Calu3 (cell line): ENCODE data around the gene NAALADL2. TPM values are rescaled to one million over a fixed set of nuclear protein-coding genes. Genes with fewer than 3 reads are reported as not detected.

Experiments
- BruUV-seq: library from RNA; stranded (reverse); fragments of 400-500 nt; replicated peaks from 2 replicates; lab custom pipeline; 2021; lab: Mats Ljungman, UMichigan
- CTCF ChIA-PET: fragments of 300-600 bp; sonication (Branson Sonifier 250); formaldehyde crosslinking; loops from one replicate; lab custom pipeline; 2022; ENCODE audit warnings: antibody characterized with exemption; lab: Charles Lee
- DNase-seq: peaks from one replicate; pipeline ENCODE4 v3.0.0; 2022
- H3K27ac Mint-ChIP-seq: one replicate; pipeline ENCODE4 v1.8.0; 2022; ENCODE audit warnings: mixed read lengths; ENCODE audit not compliant: unreplicated experiment
- H3K27me3 Mint-ChIP-seq: one replicate; pipeline ENCODE4 v1.8.0; 2022; ENCODE audit warnings: mixed read lengths; ENCODE audit not compliant: unreplicated experiment
- H3K36me3 Mint-ChIP-seq: one replicate; pipeline ENCODE4 v1.8.0; 2022; ENCODE audit warnings: mild to moderate bottlenecking, moderate library complexity, mixed read lengths; ENCODE audit not compliant: insufficient read depth, unreplicated experiment
- H3K4me1 Mint-ChIP-seq: one replicate; pipeline ENCODE4 v1.8.0; 2022; ENCODE audit warnings: mild to moderate bottlenecking, low read depth, mixed read lengths; ENCODE audit not compliant: unreplicated experiment
- H3K4me3 Mint-ChIP-seq: one replicate; pipeline ENCODE4 v1.8.0; 2022; ENCODE audit warnings: mild to moderate bottlenecking, low read depth, moderate library complexity, mixed read lengths; ENCODE audit not compliant: unreplicated experiment
- H3K9me3 Mint-ChIP-seq: one replicate; pipeline ENCODE4 v1.8.0; 2022; ENCODE audit warnings: low read depth, mixed read lengths; ENCODE audit not compliant: unreplicated experiment
- intact Hi-C: fragments of 100-400 bp; cut with micrococcal nuclease; formaldehyde crosslinking; loops from one replicate; pipeline ENCODE4 v1.10.0; 2022; ENCODE audit not compliant: unreplicated experiment
- total RNA-seq: library from RNA; stranded (reverse); gene quantifications from 2 replicates; pipeline ENCODE4 v1.2.3, GENCODE V29; 2022
- TF ChIP-seq, protein P1 (sequence below): fragments of 200-600 bp; IDR thresholded peaks from one replicate; pipeline ENCODE4 v1.8.0; 2022; ENCODE audit warnings: antibody characterized with exemption; ENCODE audit not compliant: unreplicated experiment

Gene NAALADL2
- total RNA-seq, 1 experiment from 2014 or later = 36.9 TPM

DNA sequence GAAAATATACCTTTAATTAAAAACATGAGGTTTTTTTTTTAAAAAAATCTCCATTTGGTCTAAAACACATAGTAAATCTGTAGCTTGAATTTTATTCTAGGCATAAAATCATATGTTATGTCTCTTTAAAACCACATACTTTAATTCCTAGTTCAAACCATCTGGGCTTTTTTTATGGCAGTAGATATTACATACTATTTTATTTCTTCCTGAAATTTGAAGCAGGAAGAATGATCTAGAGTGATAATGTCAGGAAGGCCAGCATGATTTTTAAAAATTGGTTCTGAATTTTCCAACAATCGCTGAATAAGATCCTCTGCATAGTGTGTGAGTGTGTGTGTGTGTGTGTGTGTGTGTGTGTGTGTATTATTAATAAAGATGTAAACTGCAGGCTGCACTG, 420.3 kb downstream of the NAALADL2 start:
- TF ChIP-seq, protein P1, sequence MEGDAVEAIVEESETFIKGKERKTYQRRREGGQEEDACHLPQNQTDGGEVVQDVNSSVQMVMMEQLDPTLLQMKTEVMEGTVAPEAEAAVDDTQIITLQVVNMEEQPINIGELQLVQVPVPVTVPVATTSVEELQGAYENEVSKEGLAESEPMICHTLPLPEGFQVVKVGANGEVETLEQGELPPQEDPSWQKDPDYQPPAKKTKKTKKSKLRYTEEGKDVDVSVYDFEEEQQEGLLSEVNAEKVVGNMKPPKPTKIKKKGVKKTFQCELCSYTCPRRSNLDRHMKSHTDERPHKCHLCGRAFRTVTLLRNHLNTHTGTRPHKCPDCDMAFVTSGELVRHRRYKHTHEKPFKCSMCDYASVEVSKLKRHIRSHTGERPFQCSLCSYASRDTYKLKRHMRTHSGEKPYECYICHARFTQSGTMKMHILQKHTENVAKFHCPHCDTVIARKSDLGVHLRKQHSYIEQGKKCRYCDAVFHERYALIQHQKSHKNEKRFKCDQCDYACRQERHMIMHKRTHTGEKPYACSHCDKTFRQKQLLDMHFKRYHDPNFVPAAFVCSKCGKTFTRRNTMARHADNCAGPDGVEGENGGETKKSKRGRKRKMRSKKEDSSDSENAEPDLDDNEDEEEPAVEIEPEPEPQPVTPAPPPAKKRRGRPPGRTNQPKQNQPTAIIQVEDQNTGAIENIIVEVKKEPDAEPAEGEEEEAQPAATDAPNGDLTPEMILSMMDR = no peak
- Mint-ChIP-seq H3K4me3 (no peak overlapping the region), H3K27ac (no peak overlapping the region), H3K9me3 (no peaks in the 10 kb centered on the region), H3K36me3 (no peaks in the 10 kb centered on the region), H3K27me3 (no peaks in the 10 kb centered on the region), H3K4me1 (peaks cover 9% of the 10 kb centered on the region)
- no TSS peak for BruUV-seq
- no peak for DNase-seq
- CTCF ChIA-PET = no interaction called here
- intact Hi-C loops = no loop called here

DNA sequence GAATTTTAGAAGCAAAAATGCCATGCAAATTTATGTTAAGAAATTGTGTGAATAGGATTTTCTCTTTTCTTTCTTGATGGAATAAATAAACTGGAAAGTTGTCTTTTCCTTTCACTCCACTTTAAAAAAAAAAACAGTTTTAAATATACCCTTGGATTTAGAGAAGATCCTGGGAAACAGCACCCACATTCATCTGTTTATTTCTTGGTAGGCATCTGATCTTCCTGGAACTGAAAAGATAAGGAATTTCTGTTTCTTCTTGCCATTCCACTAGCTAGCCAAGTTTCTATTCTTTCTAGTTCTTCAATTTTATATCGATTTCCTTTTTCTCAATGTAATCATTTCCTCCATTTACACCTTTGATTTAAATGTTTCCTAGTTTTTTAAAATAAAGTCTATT, 420.8 kb downstream of the NAALADL2 start:
- H3K27ac Mint-ChIP-seq = no peak overlapping the region
- H3K9me3 Mint-ChIP-seq = no peaks in the 10 kb centered on the region
- no peak for DNase-seq
- CTCF ChIA-PET = interaction anchor here (0.6 kb wide), 1 partner anchor 1878 kb away, joined by 6 read pairs; no protein-coding TSS in a partner anchor
- TF ChIP-seq, protein P1 = no peak
- H3K4me1 Mint-ChIP-seq = peaks cover 4% of the 10 kb centered on the region
- H3K27me3 Mint-ChIP-seq = no peaks in the 10 kb centered on the region
- intact Hi-C loops = no loop called here
- no peaks in the 10 kb centered on the region for H3K36me3 Mint-ChIP-seq
- no TSS peak for BruUV-seq
- no peak overlapping the region for H3K4me3 Mint-ChIP-seq

DNA sequence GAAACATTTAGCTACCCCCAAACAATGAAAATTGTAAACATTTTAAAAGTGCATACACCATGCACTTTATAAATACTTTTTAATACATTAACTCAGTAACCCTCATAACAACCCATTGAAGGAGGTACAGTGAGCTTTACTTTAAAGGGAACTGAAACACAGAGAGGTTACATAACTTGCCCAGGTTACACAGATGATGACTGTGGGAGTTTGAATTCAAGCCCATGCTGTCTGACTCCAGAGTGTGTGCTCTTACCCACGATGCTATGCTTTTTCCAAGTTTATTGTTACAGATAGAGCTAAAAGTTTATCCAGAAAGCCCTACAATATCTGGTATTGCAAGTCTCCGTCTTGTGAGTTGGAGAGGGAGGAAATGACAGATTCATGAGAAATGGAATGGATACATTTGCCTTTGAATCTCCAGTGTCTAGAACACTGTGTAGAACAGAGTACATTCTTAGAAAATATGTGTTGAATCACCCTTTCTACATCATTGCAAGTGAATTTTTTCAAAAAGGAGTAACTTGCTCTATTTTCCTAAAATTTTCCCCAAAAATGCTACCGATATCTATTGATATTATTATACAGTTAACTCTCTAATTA, 428.3 kb downstream of the NAALADL2 start:
- CTCF ChIA-PET = no interaction called here
- TF ChIP-seq, protein P1 = no peak
- BruUV-seq = no TSS peak
- H3K27me3 Mint-ChIP-seq = no peaks in the 10 kb centered on the region
- DNase-seq = no peak
- no peaks in the 10 kb centered on the region for H3K36me3 Mint-ChIP-seq
- no peaks in the 10 kb centered on the region for H3K9me3 Mint-ChIP-seq
- H3K27ac Mint-ChIP-seq = no peak overlapping the region
- intact Hi-C loops = no loop called here
- no peak overlapping the region for H3K4me3 Mint-ChIP-seq
- no peaks in the 10 kb centered on the region for H3K4me1 Mint-ChIP-seq

DNA sequence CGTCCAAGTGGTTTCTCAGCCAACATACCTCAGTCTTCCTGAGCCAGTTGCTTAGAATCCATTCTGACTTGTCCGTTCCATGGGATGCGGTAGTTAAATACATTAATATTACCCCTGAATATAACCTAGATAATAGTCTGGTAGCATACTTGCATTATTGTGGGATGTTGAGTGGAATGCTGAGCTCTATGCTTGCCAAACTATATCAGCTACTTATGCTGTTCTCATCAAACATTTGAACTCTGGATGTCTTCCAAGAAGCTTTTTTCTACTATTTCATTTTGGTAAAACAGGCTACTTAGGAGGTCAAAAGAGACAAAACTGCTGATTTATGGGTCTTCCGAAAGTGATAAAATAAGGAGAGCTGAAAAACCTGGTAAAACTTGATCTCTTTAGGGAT, 429.5 kb downstream of the NAALADL2 start:
- Mint-ChIP-seq H3K36me3 (no peaks in the 10 kb centered on the region), H3K27ac (no peak overlapping the region), H3K27me3 (no peaks in the 10 kb centered on the region), H3K4me1 (no peaks in the 10 kb centered on the region), H3K4me3 (no peak overlapping the region), H3K9me3 (no peaks in the 10 kb centered on the region)
- no peak for DNase-seq
- CTCF ChIA-PET = no interaction called here
- intact Hi-C loops = no loop called here
- TF ChIP-seq, protein P1 = no peak
- BruUV-seq = no TSS peak
